Measurements from ENCODE around the gene MYH6. TPM values are rescaled to one million over a fixed set of nuclear protein-coding genes. Genes with fewer than 3 reads are reported as not detected.
"Not testable (repeated sequence)": the region's sequence is repeated elsewhere in the genome, so short reads cannot be mapped to it uniquely, and the experiment has no call there.

MYH6 gene
- total RNA-seq, 6 donors from 2014 or later: not detected

DNA sequence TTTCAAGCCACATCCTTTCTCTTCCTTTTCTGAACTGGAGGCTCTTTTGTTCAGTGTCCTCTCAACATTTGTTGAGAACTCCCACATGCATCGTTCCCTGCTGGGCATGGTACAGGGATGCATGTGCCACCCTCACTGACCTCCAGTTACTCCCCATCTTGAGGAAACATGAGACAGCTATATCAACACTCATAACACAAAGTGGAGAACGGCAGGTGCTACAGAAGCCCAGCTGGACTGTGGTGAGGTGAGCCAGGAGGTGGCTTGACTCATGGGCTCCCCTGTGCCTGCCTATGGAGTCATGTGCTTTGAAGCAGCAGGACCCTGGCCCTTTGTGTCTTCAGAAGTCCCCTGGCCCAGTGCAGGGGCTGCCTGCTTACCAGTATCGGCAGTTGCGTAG is 9.7 kb downstream of the MYH6 start:
- Histone ChIP-seq H3K36me3 (no peaks in the 10 kb centered on the region), H3K4me3 (no peak overlapping the region), H3K4me1 (no peaks in the 10 kb centered on the region), H3K27ac (no peak overlapping the region), H3K27me3 (no peaks in the 10 kb centered on the region), H3K9me3 (no peaks in the 10 kb centered on the region)
- whole genome bisulfite sequencing, 2 donors: 82 to 89% methylated on average over 4 of the region's 4 CpGs
- ATAC-seq (ENCODE audit: low FRiP score in 2 of 2) (no peak), DNase-seq (no peak)
- TF ChIP-seq POLR2A (IDR thresholded peaks at IDR 0.05) (no peak), EP300 (IDR thresholded peaks at IDR 0.05) (no peak), POLR2AphosphoS5 (IDR thresholded peaks at IDR 0.05) (no peak)
- TF ChIP-seq, protein P1, sequence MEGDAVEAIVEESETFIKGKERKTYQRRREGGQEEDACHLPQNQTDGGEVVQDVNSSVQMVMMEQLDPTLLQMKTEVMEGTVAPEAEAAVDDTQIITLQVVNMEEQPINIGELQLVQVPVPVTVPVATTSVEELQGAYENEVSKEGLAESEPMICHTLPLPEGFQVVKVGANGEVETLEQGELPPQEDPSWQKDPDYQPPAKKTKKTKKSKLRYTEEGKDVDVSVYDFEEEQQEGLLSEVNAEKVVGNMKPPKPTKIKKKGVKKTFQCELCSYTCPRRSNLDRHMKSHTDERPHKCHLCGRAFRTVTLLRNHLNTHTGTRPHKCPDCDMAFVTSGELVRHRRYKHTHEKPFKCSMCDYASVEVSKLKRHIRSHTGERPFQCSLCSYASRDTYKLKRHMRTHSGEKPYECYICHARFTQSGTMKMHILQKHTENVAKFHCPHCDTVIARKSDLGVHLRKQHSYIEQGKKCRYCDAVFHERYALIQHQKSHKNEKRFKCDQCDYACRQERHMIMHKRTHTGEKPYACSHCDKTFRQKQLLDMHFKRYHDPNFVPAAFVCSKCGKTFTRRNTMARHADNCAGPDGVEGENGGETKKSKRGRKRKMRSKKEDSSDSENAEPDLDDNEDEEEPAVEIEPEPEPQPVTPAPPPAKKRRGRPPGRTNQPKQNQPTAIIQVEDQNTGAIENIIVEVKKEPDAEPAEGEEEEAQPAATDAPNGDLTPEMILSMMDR (IDR thresholded peaks at IDR 0.05): no peak

- TF ChIP-seq, protein P1 (IDR thresholded peaks at IDR 0.05): no peak
- TF ChIP-seq POLR2A (IDR thresholded peaks at IDR 0.05) (no peak), EP300 (IDR thresholded peaks at IDR 0.05) (no peak), POLR2AphosphoS5 (IDR thresholded peaks at IDR 0.05) (no peak)
- H3K27me3 ChIP-seq: no peaks in the 10 kb centered on the region
- no peak overlapping the region for H3K27ac ChIP-seq
- H3K4me1 ChIP-seq: no peaks in the 10 kb centered on the region
- H3K4me3 ChIP-seq: no peak overlapping the region
- H3K36me3 ChIP-seq: no peaks in the 10 kb centered on the region
- no peak for DNase-seq
- WGBS, 2 donors: 79 to 93% methylated on average over 4 to 10 of the region's 10 CpGs
- no peak for ATAC-seq (ENCODE audit: low FRiP score in 2 of 2)
- no peaks in the 10 kb centered on the region for H3K9me3 ChIP-seq
These were observed 11.2 kb downstream of the MYH6 start for GRCh38 chr14:23396781-23397407.

DNA sequence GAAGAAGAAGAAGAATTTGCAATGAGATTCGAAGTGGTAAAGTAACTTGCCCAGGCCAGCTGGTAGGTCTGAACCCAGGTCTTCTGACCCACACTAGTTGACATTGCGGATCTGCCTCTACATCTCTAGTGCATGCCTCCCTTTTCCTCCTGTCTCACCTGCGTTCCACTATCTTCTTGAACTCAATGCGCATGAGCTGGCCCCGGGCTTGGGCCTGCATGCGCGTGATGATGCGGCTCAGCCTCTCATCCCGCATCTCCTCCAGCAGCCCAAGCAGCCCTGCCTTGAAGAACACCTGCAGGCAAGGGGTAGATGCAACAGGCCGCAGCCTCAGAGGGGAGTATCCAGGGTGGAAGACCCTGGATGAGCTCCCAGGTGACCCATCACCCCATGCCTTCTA is 11.9 kb downstream of the MYH6 start:
- no peaks in the 10 kb centered on the region for H3K36me3 ChIP-seq
- DNase-seq (no peak), ATAC-seq (ENCODE audit: low FRiP score in 2 of 2) (no peak)
- no peak for TF ChIP-seq POLR2A (IDR thresholded peaks at IDR 0.05)
- no peak for TF ChIP-seq EP300 (IDR thresholded peaks at IDR 0.05)
- no peak for TF ChIP-seq POLR2AphosphoS5 (IDR thresholded peaks at IDR 0.05)
- TF ChIP-seq, protein P1 (IDR thresholded peaks at IDR 0.05): no peak
- H3K27ac ChIP-seq: no peak overlapping the region
- no peaks in the 10 kb centered on the region for H3K4me1 ChIP-seq
- H3K9me3 ChIP-seq: no peaks in the 10 kb centered on the region
- no peaks in the 10 kb centered on the region for H3K27me3 ChIP-seq
- no peak overlapping the region for H3K4me3 ChIP-seq
- 89% methylated on average over 10 of the region's 10 CpGs for WGBS, 2 donors

DNA sequence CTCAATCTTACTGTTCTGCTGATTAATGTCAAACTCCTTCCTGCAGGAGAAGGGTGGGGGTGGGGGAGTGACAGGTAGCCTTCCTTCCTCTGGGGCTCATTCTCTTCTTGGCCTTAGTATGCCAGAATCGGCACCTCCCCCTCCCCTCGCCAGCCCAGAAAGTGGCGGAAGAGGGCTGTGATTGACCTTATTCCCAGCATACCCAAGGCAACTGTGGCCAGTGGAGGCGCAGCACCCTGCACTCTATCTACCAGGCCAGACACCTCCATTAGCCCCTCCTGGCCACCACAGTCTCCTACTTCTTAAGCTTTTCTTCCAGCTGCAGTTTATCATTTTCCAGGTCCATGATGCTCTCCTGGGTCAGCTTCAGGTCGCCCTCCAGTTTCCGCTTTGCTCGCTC is 15.5 kb downstream of the MYH6 start:
- no peaks in the 10 kb centered on the region for H3K27me3 ChIP-seq
- no peak overlapping the region for H3K4me3 ChIP-seq
- H3K36me3 ChIP-seq: no peaks in the 10 kb centered on the region
- H3K9me3 ChIP-seq: no peaks in the 10 kb centered on the region
- ATAC-seq (ENCODE audit: low FRiP score in 2 of 2): no peak
- no peaks in the 10 kb centered on the region for H3K4me1 ChIP-seq
- no peak for DNase-seq
- TF ChIP-seq POLR2AphosphoS5 (IDR thresholded peaks at IDR 0.05) (no peak), POLR2A (IDR thresholded peaks at IDR 0.05) (no peak), EP300 (IDR thresholded peaks at IDR 0.05) (no peak)
- TF ChIP-seq, protein P1 (IDR thresholded peaks at IDR 0.05): no peak
- H3K27ac ChIP-seq: no peak overlapping the region
- WGBS, 2 donors: 73 to 75% methylated on average over 7 of the region's 7 CpGs

DNA sequence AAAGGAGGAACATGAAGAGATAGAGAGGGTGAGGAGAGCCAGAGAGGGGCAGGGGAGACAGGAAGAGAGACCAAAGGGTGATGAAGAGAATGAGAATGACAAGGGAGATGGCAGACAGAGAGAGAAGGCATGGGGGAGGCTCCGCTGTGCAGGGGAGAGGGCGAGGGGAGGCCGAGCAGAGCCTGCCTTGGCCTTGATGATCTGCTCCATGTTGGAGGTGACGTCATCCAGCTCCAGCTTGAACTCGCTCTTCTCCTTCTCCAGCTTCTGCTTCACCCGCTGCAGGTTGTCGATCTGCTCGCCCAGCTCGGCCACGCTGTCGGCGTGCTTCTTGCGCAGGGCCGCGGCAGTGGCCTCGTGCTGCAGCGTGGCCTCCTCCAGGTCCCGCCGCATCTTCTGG is 18.2 kb downstream of the MYH6 start:
- not testable (repeated sequence) for H3K4me1 ChIP-seq; H3K4me3 ChIP-seq; DNase-seq; H3K27me3 ChIP-seq; H3K36me3 ChIP-seq; H3K9me3 ChIP-seq; ATAC-seq (ENCODE audit: low FRiP score in 2 of 2); H3K27ac ChIP-seq
- WGBS, 2 donors: 81 to 93% methylated on average over 4 to 5 of the region's 19 CpGs

Data from upper lobe of left lung (tissue), 6 donors.